HepG2 (cell line): ENCODE data around the gene PPIL3. TPM values are rescaled to one million over a fixed set of nuclear protein-coding genes. Genes with fewer than 3 reads are reported as not detected.

Experiments used
- ATRX ChIP-seq: sonication (generic); formaldehyde crosslinking; IDR thresholded peaks from 2 replicates; pipeline ENCODE4 v1.4.0; 2020; ENCODE audit warnings: missing genetic modification reagents, borderline replicate concordance
- BATF2 ChIP-seq: sonication (generic); formaldehyde crosslinking; IDR thresholded peaks from 2 replicates; pipeline ENCODE4 v1.8.0; 2022; ENCODE audit warnings: mild to moderate bottlenecking, missing genetic modification reagents, moderate library complexity
- CTCF ChIP-seq: sonication (generic); formaldehyde crosslinking; IDR thresholded peaks from 2 replicates; pipeline ENCODE4 v1.5.0; 2020; ENCODE audit warnings: mild to moderate bottlenecking, missing genetic modification reagents, moderate library complexity
- DBP ChIP-seq: sonication (generic); formaldehyde crosslinking; IDR thresholded peaks from 2 replicates; pipeline ENCODE4 v1.4.0; 2020; ENCODE audit warnings: missing genetic modification reagents; ENCODE audit errors: not compliant biosample characterization
- GMEB1 ChIP-seq: sonication (generic); formaldehyde crosslinking; IDR thresholded peaks from 2 replicates; pipeline ENCODE4 v1.5.1; 2020; ENCODE audit warnings: missing genetic modification reagents, mild to moderate bottlenecking, borderline replicate concordance
- HBP1 ChIP-seq: IDR thresholded peaks from 2 replicates; pipeline ENCODE4 v1.6.1; 2016; ENCODE audit warnings: low read depth, control low read depth
- HIVEP1 ChIP-seq: sonication (generic); formaldehyde crosslinking; IDR thresholded peaks from 2 replicates; pipeline ENCODE4 v1.4.0; 2020; ENCODE audit warnings: mild to moderate bottlenecking, missing genetic modification reagents
- IKZF4 ChIP-seq: sonication (generic); formaldehyde crosslinking; IDR thresholded peaks from 2 replicates; pipeline ENCODE4 v1.5.1; 2020; ENCODE audit warnings: borderline replicate concordance, mild to moderate bottlenecking, low read depth, missing genetic modification reagents; ENCODE audit errors: not compliant biosample characterization
- LBX2 ChIP-seq: sonication (generic); formaldehyde crosslinking; IDR thresholded peaks from 2 replicates; pipeline ENCODE4 v1.5.0; 2020; ENCODE audit warnings: missing genetic modification reagents, mild to moderate bottlenecking, borderline replicate concordance
- MXD4 ChIP-seq: IDR thresholded peaks from 2 replicates; pipeline ENCODE4 v1.6.1; 2016; ENCODE audit warnings: mild to moderate bottlenecking, missing biosample characterization, missing genetic modification reagents
- NR1H2 ChIP-seq: sonication (generic); formaldehyde crosslinking; IDR thresholded peaks from 2 replicates; pipeline ENCODE4 v1.8.1; 2022; ENCODE audit warnings: low read depth, missing genetic modification reagents, borderline replicate concordance
- PHF5A ChIP-seq: IDR thresholded peaks from one replicate; pipeline ENCODE4 v1.6.1; 2018; ENCODE audit warnings: low read depth, missing genetic modification reagents; ENCODE audit not compliant: unreplicated experiment
- PLRG1 ChIP-seq: fragments of 450-650 bp; conservative IDR thresholded peaks from 2 replicates; pipeline ENCODE4 v1.6.1; 2016
- SMARCE1 ChIP-seq: fragments of 450-650 bp; IDR thresholded peaks from 2 replicates; pipeline ENCODE4 v1.6.1; 2017; ENCODE audit warnings: borderline replicate concordance
- TOPORS ChIP-seq: sonication (generic); formaldehyde crosslinking; IDR thresholded peaks from 2 replicates; pipeline ENCODE4 v1.8.0; 2023; ENCODE audit warnings: mild to moderate bottlenecking, missing genetic modification reagents
- ZNF10 ChIP-seq: sonication (generic); formaldehyde crosslinking; IDR thresholded peaks from 2 replicates; pipeline ENCODE4 v1.4.0; 2020; ENCODE audit warnings: mild to moderate bottlenecking, low read depth, missing genetic modification reagents, borderline replicate concordance
- ZNF3 ChIP-seq: IDR thresholded peaks from 2 replicates; pipeline ENCODE4 v1.7.0; 2017; ENCODE audit warnings: inconsistent platforms
- ZNF512B ChIP-seq: sonication (generic); formaldehyde crosslinking; IDR thresholded peaks from 2 replicates; pipeline ENCODE4 v1.5.1; 2020; ENCODE audit warnings: missing genetic modification reagents, mild to moderate bottlenecking, borderline replicate concordance
- polyA plus RNA-seq, 8 experiments: library from polyadenylated mRNA; depleted of rRNA in 3 of 8; stranded (reverse) in 7 of 8; unstranded in 1 of 8; fragments of >200 nt; fragmentation: Illumina TruSeq in 4 of 8; extraction: Trizol in 4 of 8; gene quantifications; 2 replicates each; pipeline versions ENCODE4 v1.2.1 to v1.2.3, GENCODE V29; 2011 to 2016; ENCODE audit warnings: low read depth in 4 of 8, missing spikeins in 1 of 8, mixed read lengths in 1 of 8; ENCODE audit not compliant: insufficient read depth in 1 of 8
- total RNA-seq, 5 experiments: library from RNA; depleted of rRNA; stranded (reverse); fragments of >200 nt; fragmentation: Illumina TruSeq; extraction: Trizol; gene quantifications; 2 replicates each; pipeline ENCODE4 v1.2.3, GENCODE V29; 2016; ENCODE audit warnings: low read depth in 1 of 5

Gene PPIL3
- total and polyA plus RNA-seq, 2 of the 13 experiments (the other 11 are each of a cell fraction or from before 2014, with no cell fraction given) = 98.7 to 107 TPM

GRCh38 chr2:200843993-200844948 is 44.6 kb downstream of the PPIL3 start (continued):
- no peak for TF ChIP-seq LBX2 (CRISPR knock-in tag)
- TF ChIP-seq BATF2 (CRISPR knock-in tag) = no peak
- no peak; the same call in 1 of the 2 replicates for TF ChIP-seq GMEB1 (CRISPR knock-in tag)
- TF ChIP-seq ZNF512B (CRISPR knock-in tag) = peak; percentile 71; the same call in 1 of the 2 replicates
- no peak for TF ChIP-seq HBP1 (CRISPR knock-in tag)
- no peak for TF ChIP-seq DBP (CRISPR knock-in tag)
- peak; percentile 73 for TF ChIP-seq IKZF4 (CRISPR knock-in tag)
- no peak; the same call in 1 of the 2 replicates for TF ChIP-seq CTCF
- TF ChIP-seq ZNF10 = no peak
- TF ChIP-seq TOPORS (CRISPR knock-in tag) = peak; percentile 93
- TF ChIP-seq ZNF3 = no peak
- TF ChIP-seq NR1H2 (CRISPR knock-in tag) = no peak
- TF ChIP-seq PLRG1 = no peak
- TF ChIP-seq SMARCE1 = no peak
- peak; percentile 94 for TF ChIP-seq HIVEP1 (CRISPR knock-in tag)
- TF ChIP-seq ATRX (CRISPR knock-in tag) = no peak
- TF ChIP-seq MXD4 (CRISPR knock-in tag) = peak; percentile 84
- no peak for TF ChIP-seq PHF5A (CRISPR knock-in tag)
